ENCODE results near the gene MINDY1. TPM values are rescaled to one million over a fixed set of nuclear protein-coding genes. Genes with fewer than 3 reads are reported as not detected.

MINDY1 gene
- total and polyA plus RNA-seq, 4 donors = 7.8 to 31.0 (median 16.7) TPM

- H3K27ac ChIP-seq (ENCODE audit: low read depth in 1 of 2, low read length in 1 of 2) = peak overlapping the region; percentile 19 to 75
- H3K9me3 ChIP-seq (ENCODE audit: control insufficient read depth in 4 of 4, insufficient read depth in 3 of 4, low read length in 3 of 4) = no peaks in the 10 kb centered on the region
- peak overlapping the region; percentile 74 for H3K4me3 ChIP-seq
- peaks cover 6 to 56% (median 20%) of the 10 kb centered on the region in 5 donors for H3K4me1 ChIP-seq (ENCODE audit: control insufficient read depth in 5 of 5, insufficient read depth in 5 of 5, low read length in 5 of 5)
- DNase-seq (no peak), ATAC-seq (ENCODE audit: insufficient read depth, low FRiP score) (no peak)
- no peaks in the 10 kb centered on the region for H3K36me3 ChIP-seq (ENCODE audit: control insufficient read depth in 4 of 4, insufficient read depth in 4 of 4, low read length in 4 of 4)
- 62 to 76% methylated on average over 3 of the region's 3 CpGs for WGBS, 2 donors
- no peaks in the 10 kb centered on the region for H3K27me3 ChIP-seq (ENCODE audit: control insufficient read depth in 3 of 3, insufficient read depth in 3 of 3, low read length in 2 of 3)
- TF ChIP-seq CTCF (IDR thresholded peaks at IDR 0.05; ENCODE audit: control extremely low read depth, extremely low read depth) = no peak
- H3K9ac ChIP-seq (ENCODE audit: insufficient read depth in 1 of 2, low read length in 2 of 2) = peak overlapping the region; percentile 94 to 98
Measured at GRCh38 chr1:151009206-151009587, 2.5 kb upstream of the MINDY1 start.

- H3K27ac ChIP-seq (ENCODE audit: low read depth in 1 of 2, low read length in 1 of 2) = peak within 1 kb of the TSS; percentile 91 to 92
- H3K27me3 ChIP-seq (ENCODE audit: control insufficient read depth in 3 of 3, insufficient read depth in 3 of 3, low read length in 2 of 3) = no peaks in the 10 kb centered on the region
- ATAC-seq (ENCODE audit: insufficient read depth, low FRiP score) (peak; percentile 94), DNase-seq (peak; percentile 98 to 99 (median 99))
- no peak for TF ChIP-seq CTCF (IDR thresholded peaks at IDR 0.05; ENCODE audit: control extremely low read depth, extremely low read depth)
- peak within 1 kb of the TSS; percentile 94 to 98 for H3K9ac ChIP-seq (ENCODE audit: insufficient read depth in 1 of 2, low read length in 2 of 2)
- no peaks in the 10 kb centered on the region for H3K9me3 ChIP-seq (ENCODE audit: control insufficient read depth in 4 of 4, insufficient read depth in 3 of 4, low read length in 3 of 4)
- H3K4me3 ChIP-seq = peak within 1 kb of the TSS; percentile 74
- peaks cover 6 to 56% (median 22%) of the 10 kb centered on the region in 5 donors for H3K4me1 ChIP-seq (ENCODE audit: control insufficient read depth in 5 of 5, insufficient read depth in 5 of 5, low read length in 5 of 5)
- WGBS, 2 donors = 0% methylated on average over 69 of the region's 69 CpGs
- H3K36me3 ChIP-seq (ENCODE audit: control insufficient read depth in 4 of 4, insufficient read depth in 4 of 4, low read length in 4 of 4) = no peaks in the 10 kb centered on the region
Measured at GRCh38 chr1:151008244-151009205, 1.8 kb upstream of the MINDY1 start, which contains the start of gene PRUNE1. TSS of gene PRUNE1 (plus strand) at chr1:151008449. CDS start at chr1:151008633, 184 bp downstream.

DNA sequence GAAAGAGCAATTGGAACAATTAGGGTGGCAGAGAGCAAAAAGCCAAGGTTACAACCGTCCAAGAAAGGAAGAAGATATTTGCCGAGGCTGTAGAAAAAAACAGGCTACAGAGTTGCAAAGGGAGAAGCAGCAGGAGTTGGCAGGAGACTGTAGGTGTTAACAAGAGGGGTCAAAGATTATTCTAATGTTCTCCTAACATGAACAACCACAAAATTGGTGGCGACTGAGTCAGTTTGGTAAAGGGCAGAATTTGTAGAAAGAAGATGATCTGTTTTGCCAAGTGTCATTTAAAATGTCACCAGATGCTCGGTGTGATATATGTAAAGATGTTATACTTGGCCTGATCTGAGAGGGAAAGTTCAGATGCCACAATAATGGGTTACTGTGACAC, 1.1 kb upstream of the MINDY1 start:
- no peaks in the 10 kb centered on the region for H3K27me3 ChIP-seq (ENCODE audit: control insufficient read depth in 3 of 3, insufficient read depth in 3 of 3, low read length in 2 of 3)
- H3K9ac ChIP-seq (ENCODE audit: insufficient read depth in 1 of 2, low read length in 2 of 2) = peak overlapping the region; percentile 88
- peak overlapping the region; percentile 90 to 92 for H3K27ac ChIP-seq (ENCODE audit: low read depth in 1 of 2, low read length in 1 of 2)
- H3K9me3 ChIP-seq (ENCODE audit: control insufficient read depth in 4 of 4, insufficient read depth in 3 of 4, low read length in 3 of 4) = no peaks in the 10 kb centered on the region
- peaks cover 6 to 53% (median 23%) of the 10 kb centered on the region in 5 donors for H3K4me1 ChIP-seq (ENCODE audit: control insufficient read depth in 5 of 5, insufficient read depth in 5 of 5, low read length in 5 of 5)
- DNase-seq = no peak
- no peaks in the 10 kb centered on the region for H3K36me3 ChIP-seq (ENCODE audit: control insufficient read depth in 4 of 4, insufficient read depth in 4 of 4, low read length in 4 of 4)
- no peak overlapping the region for H3K4me3 ChIP-seq
- 15 to 20% methylated on average over 4 of the region's 4 CpGs for whole genome bisulfite sequencing, 2 donors
- no peak for ATAC-seq (ENCODE audit: insufficient read depth, low FRiP score)
- no peak for TF ChIP-seq CTCF (IDR thresholded peaks at IDR 0.05; ENCODE audit: control extremely low read depth, extremely low read depth)

Data from lung (tissue), 12 donors.